ENCODE results near the gene SEPTIN1. TPM values are rescaled to one million over a fixed set of nuclear protein-coding genes. Genes with fewer than 3 reads are reported as not detected.
A peak's percentile ranks its signal among the peaks of the same experiment; 100 is the strongest.

Gene SEPTIN1
- total and polyA plus RNA-seq, 2 of the 13 experiments (the other 11 are each of a cell fraction or from before 2014, with no cell fraction given) = 0.18 to 0.67 TPM

GRCh38 chr16:30369091-30369937 lies 13.0 kb downstream of the SEPTIN1 start (continued):
- TF ChIP-seq PRDM10 (CRISPR knock-in tag; IDR thresholded peaks at IDR 0.05; ENCODE audit: low read depth) (no peak), ZNF550 (CRISPR knock-in tag; IDR thresholded peaks at IDR 0.05; ENCODE audit: borderline replicate concordance) (no peak), ZNF274 (CRISPR knock-in tag; IDR thresholded peaks at IDR 0.05) (no peak), ZNF562 (CRISPR knock-in tag; IDR thresholded peaks at IDR 0.05; ENCODE audit: borderline replicate concordance) (no peak), IRF2 (CRISPR knock-in tag; IDR thresholded peaks at IDR 0.05) (no peak), ZNF563 (CRISPR knock-in tag; IDR thresholded peaks at IDR 0.05) (no peak), ZFP62 (CRISPR knock-in tag; IDR thresholded peaks at IDR 0.05) (no peak), WIZ (CRISPR knock-in tag; IDR thresholded peaks at IDR 0.05) (no peak), RXRA (CRISPR knock-in tag; IDR thresholded peaks at IDR 0.05) (peak; percentile 5; the same call in 1 of the 2 replicates), SPEN (CRISPR knock-in tag; IDR thresholded peaks at IDR 0.05; ENCODE audit: low read depth) (no peak; the same call in 1 of the 2 replicates), ZNF383 (CRISPR knock-in tag; IDR thresholded peaks at IDR 0.05; ENCODE audit: borderline replicate concordance) (no peak), ZNF317 (CRISPR knock-in tag; IDR thresholded peaks at IDR 0.05) (no peak), ZNF468 (CRISPR knock-in tag; IDR thresholded peaks at IDR 0.05) (no peak), CREM (IDR thresholded peaks at IDR 0.05) (no peak), CREM (CRISPR knock-in tag; IDR thresholded peaks at IDR 0.05) (no peak), GATA4 (IDR thresholded peaks at IDR 0.05; ENCODE audit: borderline replicate concordance, low read depth) (no peak), ZNF251 (CRISPR knock-in tag; IDR thresholded peaks at IDR 0.05) (no peak), ZSCAN9 (CRISPR knock-in tag; IDR thresholded peaks at IDR 0.05; ENCODE audit: borderline replicate concordance) (no peak), ZNF337 (CRISPR knock-in tag; IDR thresholded peaks at IDR 0.05; ENCODE audit: borderline replicate concordance, low read depth) (no peak), ZNF761 (CRISPR knock-in tag; conservative IDR thresholded peaks at IDR 0.05) (0 out of 2 replicates have a peak, but pooled peaks have one; percentile 12), MAX (IDR thresholded peaks at IDR 0.05) (peak; percentile 42; the same call in 1 of the 2 replicates), ZNF772 (CRISPR knock-in tag; IDR thresholded peaks at IDR 0.05) (peak; percentile 56; the same call in 1 of the 2 replicates), RBAK (CRISPR knock-in tag; IDR thresholded peaks at IDR 0.05) (no peak), BCLAF1 (IDR thresholded peaks at IDR 0.05) (no peak), ZNF660 (CRISPR knock-in tag; IDR thresholded peaks at IDR 0.05; ENCODE audit: borderline replicate concordance, low read depth) (no peak)
